HepG2 (cell line): ENCODE data around the gene RNF149. TPM values are rescaled to one million over a fixed set of nuclear protein-coding genes. Genes with fewer than 3 reads are reported as not detected.

Experiments used
- ADNP ChIP-seq: sonication (generic); formaldehyde crosslinking; IDR thresholded peaks from 2 replicates; pipeline ENCODE4 v1.4.0; 2020; ENCODE audit warnings: missing genetic modification reagents
- ARHGAP35 ChIP-seq: sonication (generic); formaldehyde crosslinking; IDR thresholded peaks from 2 replicates; pipeline ENCODE4 v1.9.0; 2022; ENCODE audit warnings: mild to moderate bottlenecking, inconsistent platforms, moderate library complexity, missing genetic modification reagents, borderline replicate concordance
- ARNT ChIP-seq: fragments of 450-650 bp; IDR thresholded peaks from 2 replicates; pipeline ENCODE4 v1.6.1; 2017
- CBX5 ChIP-seq: sonication (generic); formaldehyde crosslinking; IDR thresholded peaks from 2 replicates; pipeline ENCODE4 v1.4.0; 2020; ENCODE audit warnings: missing genetic modification reagents, borderline replicate concordance
- FOXC1 ChIP-seq: sonication (generic); formaldehyde crosslinking; IDR thresholded peaks from 2 replicates; pipeline ENCODE4 v1.8.0; 2022; ENCODE audit warnings: mild to moderate bottlenecking, missing genetic modification reagents, borderline replicate concordance
- FUBP1 ChIP-seq: sonication (generic); formaldehyde crosslinking; IDR thresholded peaks from 2 replicates; pipeline ENCODE4 v1.5.1; 2020; ENCODE audit warnings: missing genetic modification reagents, mild to moderate bottlenecking, borderline replicate concordance
- GRHL1 ChIP-seq: sonication (generic); formaldehyde crosslinking; conservative IDR thresholded peaks from 2 replicates; pipeline ENCODE4 v1.8.0; 2022; ENCODE audit warnings: missing genetic modification reagents
- HOMEZ ChIP-seq: IDR thresholded peaks from 2 replicates; pipeline ENCODE4 v1.6.1; 2016; ENCODE audit warnings: low read depth
- HOXA3 ChIP-seq: sonication (generic); formaldehyde crosslinking; IDR thresholded peaks from 2 replicates; pipeline ENCODE4 v1.5.0; 2020; ENCODE audit warnings: missing genetic modification reagents
- PLSCR1 ChIP-seq: sonication (generic); formaldehyde crosslinking; IDR thresholded peaks from 2 replicates; pipeline ENCODE4 v1.5.0; 2020; ENCODE audit warnings: missing genetic modification reagents, mild to moderate bottlenecking, borderline replicate concordance
- SMARCE1 ChIP-seq: fragments of 450-650 bp; IDR thresholded peaks from 2 replicates; pipeline ENCODE4 v1.6.1; 2017; ENCODE audit warnings: borderline replicate concordance
- TEF ChIP-seq: sonication (generic); formaldehyde crosslinking; IDR thresholded peaks from 2 replicates; pipeline ENCODE4 v1.5.0; 2020; ENCODE audit warnings: missing genetic modification reagents
- THAP11 ChIP-seq: IDR thresholded peaks from 2 replicates; pipeline ENCODE4 v1.6.1; 2016; ENCODE audit warnings: missing biosample characterization, missing genetic modification reagents
- ZBTB8A ChIP-seq: sonication (generic); formaldehyde crosslinking; IDR thresholded peaks from 2 replicates; pipeline ENCODE4 v1.4.0; 2020; ENCODE audit warnings: mild to moderate bottlenecking, low read depth, missing genetic modification reagents, borderline replicate concordance
- ZFX ChIP-seq: sonication (generic); formaldehyde crosslinking; IDR thresholded peaks from 2 replicates; pipeline ENCODE4 v1.4.0; 2020; ENCODE audit warnings: mild to moderate bottlenecking, low read depth, missing genetic modification reagents, moderate library complexity
- ZGPAT ChIP-seq: IDR thresholded peaks from 2 replicates; pipeline ENCODE4 v1.6.1; 2016; ENCODE audit warnings: mild to moderate bottlenecking
- ZNF503 ChIP-seq: sonication (generic); formaldehyde crosslinking; IDR thresholded peaks from 2 replicates; pipeline ENCODE4 v1.4.0; 2020; ENCODE audit warnings: missing genetic modification reagents
- ZNF703 ChIP-seq: sonication (generic); formaldehyde crosslinking; IDR thresholded peaks from 2 replicates; pipeline ENCODE4 v1.5.1; 2020; ENCODE audit warnings: missing genetic modification reagents, mild to moderate bottlenecking, moderate library complexity, borderline replicate concordance
- polyA plus RNA-seq, 8 experiments: library from polyadenylated mRNA; depleted of rRNA in 3 of 8; stranded (reverse) in 7 of 8; unstranded in 1 of 8; fragments of >200 nt; fragmentation: Illumina TruSeq in 4 of 8; extraction: Trizol in 4 of 8; gene quantifications; 2 replicates each; pipeline versions ENCODE4 v1.2.1 to v1.2.3, GENCODE V29; 2011 to 2016; ENCODE audit warnings: low read depth in 4 of 8, missing spikeins in 1 of 8, mixed read lengths in 1 of 8; ENCODE audit not compliant: insufficient read depth in 1 of 8
- total RNA-seq, 5 experiments: library from RNA; depleted of rRNA; stranded (reverse); fragments of >200 nt; fragmentation: Illumina TruSeq; extraction: Trizol; gene quantifications; 2 replicates each; pipeline ENCODE4 v1.2.3, GENCODE V29; 2016; ENCODE audit warnings: low read depth in 1 of 5

Gene RNF149
- total and polyA plus RNA-seq, 2 of the 13 experiments (the other 11 are each of a cell fraction or from before 2014, with no cell fraction given): 87.6 to 109 TPM

GRCh38 chr2:101330253-101330933 lies 21.9 kb upstream of the RNF149 start (continued):
- TF ChIP-seq ZGPAT (peak; percentile 73), ARHGAP35 (CRISPR knock-in tag) (no peak), HOMEZ (peak; percentile 59; the same call in 1 of the 2 replicates), ZFX (CRISPR knock-in tag) (peak; percentile 89), ADNP (CRISPR knock-in tag) (peak; percentile 41; the same call in 1 of the 2 replicates), CBX5 (CRISPR knock-in tag) (peak; percentile 73), HOXA3 (peak; percentile 76; the same call in 1 of the 2 replicates), FOXC1 (CRISPR knock-in tag) (no peak), ZBTB8A (CRISPR knock-in tag) (peak; percentile 78; the same call in 1 of the 2 replicates), ZNF503 (CRISPR knock-in tag) (peak; percentile 33; the same call in 1 of the 2 replicates), THAP11 (CRISPR knock-in tag) (peak; percentile 53; the same call in 1 of the 2 replicates), TEF (CRISPR knock-in tag) (no peak), FUBP1 (CRISPR knock-in tag) (no peak), PLSCR1 (CRISPR knock-in tag) (no peak), GRHL1 (CRISPR knock-in tag) (no peak), ZNF703 (CRISPR knock-in tag) (no peak), SMARCE1 (no peak), ARNT (no peak)
